Stomach (tissue), 4 donors: ENCODE measurements around the gene MED25.

ENCODE experiments used
- EP300 ChIP-seq: sonication (generic); formaldehyde crosslinking; IDR thresholded peaks from one replicate; pipeline ENCODE4 v1.6.1; 2017; ENCODE audit warnings: antibody characterized with exemption
- TF ChIP-seq, protein P1 (sequence below), 7 experiments: fragments of 450-650 bp in 4 of 7; fragments of 200-600 bp in 3 of 7; sonication (generic) in 3 of 7; IDR thresholded peaks; one replicate each; pipeline ENCODE4 v1.5.1; 2016 to 2019; ENCODE audit warnings: antibody characterized with exemption in 7 of 7, control low read depth in 2 of 7, mild to moderate bottlenecking in 1 of 7

GRCh38 chr19:49831592-49831991, 13.5 kb downstream of the MED25 start:
- TF ChIP-seq, protein P1, sequence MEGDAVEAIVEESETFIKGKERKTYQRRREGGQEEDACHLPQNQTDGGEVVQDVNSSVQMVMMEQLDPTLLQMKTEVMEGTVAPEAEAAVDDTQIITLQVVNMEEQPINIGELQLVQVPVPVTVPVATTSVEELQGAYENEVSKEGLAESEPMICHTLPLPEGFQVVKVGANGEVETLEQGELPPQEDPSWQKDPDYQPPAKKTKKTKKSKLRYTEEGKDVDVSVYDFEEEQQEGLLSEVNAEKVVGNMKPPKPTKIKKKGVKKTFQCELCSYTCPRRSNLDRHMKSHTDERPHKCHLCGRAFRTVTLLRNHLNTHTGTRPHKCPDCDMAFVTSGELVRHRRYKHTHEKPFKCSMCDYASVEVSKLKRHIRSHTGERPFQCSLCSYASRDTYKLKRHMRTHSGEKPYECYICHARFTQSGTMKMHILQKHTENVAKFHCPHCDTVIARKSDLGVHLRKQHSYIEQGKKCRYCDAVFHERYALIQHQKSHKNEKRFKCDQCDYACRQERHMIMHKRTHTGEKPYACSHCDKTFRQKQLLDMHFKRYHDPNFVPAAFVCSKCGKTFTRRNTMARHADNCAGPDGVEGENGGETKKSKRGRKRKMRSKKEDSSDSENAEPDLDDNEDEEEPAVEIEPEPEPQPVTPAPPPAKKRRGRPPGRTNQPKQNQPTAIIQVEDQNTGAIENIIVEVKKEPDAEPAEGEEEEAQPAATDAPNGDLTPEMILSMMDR (IDR thresholded peaks at IDR 0.05) = no peak
- no peak for TF ChIP-seq EP300
